ENCODE data around the gene VPS11. TPM values are rescaled to one million over a fixed set of nuclear protein-coding genes. Genes with fewer than 3 reads are reported as not detected.

Gene VPS11
- total RNA-seq, 4 donors from 2014 or later = 16.5 to 25.9 (median 20.3) TPM

- in situ Hi-C loops (cut with MboI; ENCODE audit: low sequenced_read_pairs in 4 of 4) = no loop called here
Observed at GRCh38 chr11:119047205-119047604, 20.4 kb upstream of the VPS11 start.

DNA sequence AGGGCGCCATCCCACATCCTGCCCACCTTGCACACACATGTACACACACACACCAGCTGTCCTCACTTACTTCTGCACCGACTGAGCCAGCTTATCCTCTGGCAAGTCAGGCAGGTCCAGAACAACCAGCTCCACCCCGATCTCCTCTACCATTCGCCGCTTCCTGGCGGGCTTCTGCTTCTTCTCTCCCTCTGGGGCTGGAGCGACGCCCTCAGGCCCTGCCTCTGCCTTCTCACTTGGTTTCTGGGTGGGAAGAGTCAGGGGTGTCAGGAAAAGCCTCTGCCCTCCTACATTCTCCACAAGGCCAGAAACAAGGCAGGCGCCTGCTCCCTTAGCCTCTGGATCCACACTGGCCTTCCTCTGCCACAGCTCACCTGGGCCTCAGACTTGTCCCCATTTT lies 19.0 kb upstream of the VPS11 start:
- Histone ChIP-seq H3K4me3 (no peak overlapping the region), H3K9me3 (no peaks in the 10 kb centered on the region), H3K27ac (no peak overlapping the region), H3K36me3 (peaks cover 0 to 83% of the 10 kb centered on the region in 2 donors), H3K27me3 (no peaks in the 10 kb centered on the region), H3K4me1 (no peaks in the 10 kb centered on the region)
- in situ Hi-C loops (cut with MboI; ENCODE audit: low sequenced_read_pairs in 4 of 4) (no loop called here), intact Hi-C loops (cut with DNase I; ENCODE audit: low total_unique reads) (no loop called here)
- TF ChIP-seq, protein P1, sequence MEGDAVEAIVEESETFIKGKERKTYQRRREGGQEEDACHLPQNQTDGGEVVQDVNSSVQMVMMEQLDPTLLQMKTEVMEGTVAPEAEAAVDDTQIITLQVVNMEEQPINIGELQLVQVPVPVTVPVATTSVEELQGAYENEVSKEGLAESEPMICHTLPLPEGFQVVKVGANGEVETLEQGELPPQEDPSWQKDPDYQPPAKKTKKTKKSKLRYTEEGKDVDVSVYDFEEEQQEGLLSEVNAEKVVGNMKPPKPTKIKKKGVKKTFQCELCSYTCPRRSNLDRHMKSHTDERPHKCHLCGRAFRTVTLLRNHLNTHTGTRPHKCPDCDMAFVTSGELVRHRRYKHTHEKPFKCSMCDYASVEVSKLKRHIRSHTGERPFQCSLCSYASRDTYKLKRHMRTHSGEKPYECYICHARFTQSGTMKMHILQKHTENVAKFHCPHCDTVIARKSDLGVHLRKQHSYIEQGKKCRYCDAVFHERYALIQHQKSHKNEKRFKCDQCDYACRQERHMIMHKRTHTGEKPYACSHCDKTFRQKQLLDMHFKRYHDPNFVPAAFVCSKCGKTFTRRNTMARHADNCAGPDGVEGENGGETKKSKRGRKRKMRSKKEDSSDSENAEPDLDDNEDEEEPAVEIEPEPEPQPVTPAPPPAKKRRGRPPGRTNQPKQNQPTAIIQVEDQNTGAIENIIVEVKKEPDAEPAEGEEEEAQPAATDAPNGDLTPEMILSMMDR (IDR thresholded peaks at IDR 0.05 in 4 of 5, conservative IDR thresholded peaks at IDR 0.05 in 1 of 5) = no peak
- TF ChIP-seq POLR2A (IDR thresholded peaks at IDR 0.05) = no peak
- ATAC-seq = no peak
- no peak for DNase-seq

More at GRCh38 chr11:119047205-119047604, 20.4 kb upstream of the VPS11 start:
- Histone ChIP-seq H3K36me3 (peaks cover 0 to 68% of the 10 kb centered on the region in 2 donors), H3K27ac (no peak overlapping the region), H3K4me3 (no peak overlapping the region), H3K9me3 (no peaks in the 10 kb centered on the region), H3K4me1 (no peaks in the 10 kb centered on the region), H3K27me3 (no peaks in the 10 kb centered on the region)
- no peak for TF ChIP-seq POLR2A (IDR thresholded peaks at IDR 0.05)
- TF ChIP-seq, protein P1 (IDR thresholded peaks at IDR 0.05 in 4 of 5, conservative IDR thresholded peaks at IDR 0.05 in 1 of 5) = no peak
- intact Hi-C loops (cut with DNase I; ENCODE audit: low total_unique reads) = no loop called here
- no peak for ATAC-seq
- no peak for DNase-seq

GRCh38 chr11:119049081-119049480 lies 18.5 kb upstream of the VPS11 start:
- Histone ChIP-seq H3K27me3 (no peaks in the 10 kb centered on the region), H3K27ac (no peak overlapping the region), H3K9me3 (no peaks in the 10 kb centered on the region), H3K4me3 (no peak overlapping the region), H3K4me1 (no peaks in the 10 kb centered on the region), H3K36me3 (peaks cover 0 to 87% of the 10 kb centered on the region in 2 donors)
- in situ Hi-C loops (cut with MboI; ENCODE audit: low sequenced_read_pairs in 4 of 4) = no loop called here
- DNase-seq (no peak), ATAC-seq (no peak)
- intact Hi-C loops (cut with DNase I; ENCODE audit: low total_unique reads) = no loop called here
- TF ChIP-seq POLR2A (IDR thresholded peaks at IDR 0.05) = no peak
- TF ChIP-seq, protein P1 (IDR thresholded peaks at IDR 0.05 in 4 of 5, conservative IDR thresholded peaks at IDR 0.05 in 1 of 5) = no peak

- H3K4me3 ChIP-seq = no peak overlapping the region
- no peak for TF ChIP-seq POLR2A (IDR thresholded peaks at IDR 0.05)
- TF ChIP-seq, protein P1 (IDR thresholded peaks at IDR 0.05 in 4 of 5, conservative IDR thresholded peaks at IDR 0.05 in 1 of 5) = no peak
- H3K27me3 ChIP-seq = no peaks in the 10 kb centered on the region
- H3K36me3 ChIP-seq = peaks cover 0 to 84% of the 10 kb centered on the region in 2 donors
- DNase-seq = no peak
- H3K9me3 ChIP-seq = no peaks in the 10 kb centered on the region
- ATAC-seq = no peak
- H3K4me1 ChIP-seq = peaks cover 7% of the 10 kb centered on the region in 2 donors
- intact Hi-C loops (cut with DNase I; ENCODE audit: low total_unique reads) (no loop called here), in situ Hi-C loops (cut with MboI; ENCODE audit: low sequenced_read_pairs in 4 of 4) (no loop called here)
- no peak overlapping the region for H3K27ac ChIP-seq
Observed at GRCh38 chr11:119051440-119052162, 16.0 kb upstream of the VPS11 start.
